ENCODE data around the gene TMEM234. TPM values are rescaled to one million over a fixed set of nuclear protein-coding genes. Genes with fewer than 3 reads are reported as not detected.

The TMEM234 gene
- total and polyA plus RNA-seq, 8 donors, result 11.6 to 169 (median 19.6) TPM

GRCh38 chr1:32255072-32256071, 33.2 kb upstream of the TMEM234 start:
- no peak for DNase-seq
- Histone ChIP-seq H3K27ac (peak overlapping the region in 2 of 5 donors; percentile 18 to 20), H3K9me3 (no peaks in the 10 kb centered on the region), H3K4me3 (peak overlapping the region in 1 of 4 donors; percentile 6), H3K36me3 (no peaks in the 10 kb centered on the region), H3K4me1 (peaks cover 0 to 4% (median 0%) of the 10 kb centered on the region in 4 donors), H3K27me3 (peaks cover 0 to 4% (median 0%) of the 10 kb centered on the region in 3 donors)
- TF ChIP-seq POLR2A (IDR thresholded peaks at IDR 0.05) (no peak), EP300 (IDR thresholded peaks at IDR 0.05) (no peak), POLR2AphosphoS5 (IDR thresholded peaks at IDR 0.05) (no peak), CTCF (IDR thresholded peaks at IDR 0.05) (no peak)
- intact Hi-C loops (cut with DNase I; ENCODE audit: low total_unique reads), result no loop called here
- WGBS, 5 donors, result 73 to 86% (median 82%) methylated on average over 10 of the region's 10 CpGs

GRCh38 chr1:32250893-32251716, 29.0 kb upstream of the TMEM234 start, which contains the start of gene LCK:
Gene LCK (plus strand): TSS chr1:32251265. CDS start chr1:32274330, 23,065 bp downstream.
- peak within 1 kb of the TSS; percentile 50 to 85 (median 75) for H3K27ac ChIP-seq
- no peaks in the 10 kb centered on the region for H3K27me3 ChIP-seq
- TF ChIP-seq CTCF (IDR thresholded peaks at IDR 0.05) (no peak), POLR2A (IDR thresholded peaks at IDR 0.05) (peak in 1 of 4 donors; percentile 11)
- no peaks in the 10 kb centered on the region for H3K36me3 ChIP-seq
- 73 to 88% (median 81%) methylated on average over 24 to 25 of the region's 25 CpGs for WGBS, 5 donors
- peaks cover 12 to 42% (median 18%) of the 10 kb centered on the region in 4 donors for H3K4me1 ChIP-seq
- H3K4me3 ChIP-seq, result peak within 1 kb of the TSS; percentile 19 to 31 (median 26)
- DNase-seq, result no peak
- intact Hi-C loops (cut with DNase I; ENCODE audit: low total_unique reads), result no loop called here
- no peaks in the 10 kb centered on the region for H3K9me3 ChIP-seq

DNA sequence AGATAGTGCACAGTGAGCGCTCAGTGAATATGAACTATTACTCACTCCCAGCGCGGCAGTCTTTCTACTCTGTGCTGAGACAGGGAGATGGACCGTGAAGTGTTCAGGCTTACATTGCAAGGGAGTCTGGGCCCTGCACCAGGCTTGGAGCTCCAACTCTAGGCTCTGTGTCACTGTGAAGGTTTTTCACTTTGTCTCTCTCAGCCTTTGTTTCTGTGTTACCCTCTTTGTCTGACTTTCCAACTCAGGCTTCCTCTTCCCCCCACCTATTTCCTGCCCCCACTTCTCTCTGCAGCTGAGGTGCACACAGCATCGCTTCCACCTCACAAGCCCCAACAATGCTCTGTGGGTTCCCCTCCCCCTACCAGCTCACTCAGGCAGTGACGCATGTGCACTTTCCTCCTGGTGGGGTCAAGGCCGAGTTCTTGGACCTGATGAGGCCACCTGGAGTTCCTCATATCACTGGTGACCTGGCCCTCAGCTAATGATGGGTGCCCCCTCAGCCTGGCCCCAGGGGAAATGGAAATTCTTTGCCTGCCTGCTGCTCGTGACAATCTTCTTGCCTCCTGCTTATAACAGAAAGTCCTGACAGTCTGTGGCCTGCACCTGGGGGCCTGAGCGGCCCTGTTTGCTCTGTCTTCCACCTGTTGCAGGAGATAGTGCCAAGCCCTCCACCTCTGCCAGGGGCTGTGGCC, 27.8 kb upstream of the TMEM234 start:
- H3K27me3 ChIP-seq, result no peaks in the 10 kb centered on the region
- peak overlapping the region; percentile 2 to 85 (median 75) for H3K27ac ChIP-seq
- H3K9me3 ChIP-seq, result no peaks in the 10 kb centered on the region
- TF ChIP-seq POLR2A (IDR thresholded peaks at IDR 0.05), result no peak
- TF ChIP-seq POLR2AphosphoS5 (IDR thresholded peaks at IDR 0.05), result no peak
- no peak for TF ChIP-seq CTCF (IDR thresholded peaks at IDR 0.05)
- no peak for TF ChIP-seq EP300 (IDR thresholded peaks at IDR 0.05)
- WGBS, 5 donors, result 54 to 77% (median 64%) methylated on average over 9 of the region's 9 CpGs
- H3K36me3 ChIP-seq, result no peaks in the 10 kb centered on the region
- DNase-seq, result peak; percentile 52 to 84
- no peak overlapping the region for H3K4me3 ChIP-seq
- H3K4me1 ChIP-seq, result peaks cover 12 to 43% (median 18%) of the 10 kb centered on the region in 4 donors
- intact Hi-C loops (cut with DNase I; ENCODE audit: low total_unique reads), result no loop called here
